Measurements from ENCODE around the gene MATN4.

GRCh38 chr20:45354423-45355208 lies 46.5 kb upstream of the MATN4 start:
- TF ChIP-seq EP300 (IDR thresholded peaks at IDR 0.05) (no peak), CTCF (IDR thresholded peaks at IDR 0.05) (no peak)
